HuH-7.5 (cell line): ENCODE measurements around the gene SCG2.
"Not testable (repeated sequence)": the region's sequence is repeated elsewhere in the genome, so short reads cannot be mapped to it uniquely, and the experiment has no call there.

Experiments used
- DNase-seq: peaks from one replicate; pipeline ENCODE4 v3.0.0; 2011; ENCODE audit warnings: low spot score

SCG2 gene

DNA sequence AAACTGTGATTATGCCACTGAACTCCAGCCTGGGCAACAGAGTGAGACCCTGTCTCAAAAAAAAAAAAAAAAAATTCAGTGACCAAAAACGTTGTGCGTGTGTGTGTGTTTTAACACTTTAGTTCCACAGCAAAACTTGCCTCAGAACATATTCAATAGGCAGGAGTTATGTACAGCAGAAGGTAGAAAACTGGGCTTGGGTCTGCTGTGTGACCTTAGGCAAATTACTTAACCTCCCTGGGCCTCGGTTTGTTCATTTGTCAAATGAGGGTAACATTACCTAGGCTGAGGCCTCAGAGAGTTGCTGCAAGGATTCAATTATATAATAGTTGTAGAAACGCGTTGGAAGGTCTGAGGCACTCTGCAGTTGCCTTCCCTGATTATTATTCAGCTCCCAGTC lies 10.3 kb upstream of the SCG2 start:
- no peak for DNase-seq

DNA sequence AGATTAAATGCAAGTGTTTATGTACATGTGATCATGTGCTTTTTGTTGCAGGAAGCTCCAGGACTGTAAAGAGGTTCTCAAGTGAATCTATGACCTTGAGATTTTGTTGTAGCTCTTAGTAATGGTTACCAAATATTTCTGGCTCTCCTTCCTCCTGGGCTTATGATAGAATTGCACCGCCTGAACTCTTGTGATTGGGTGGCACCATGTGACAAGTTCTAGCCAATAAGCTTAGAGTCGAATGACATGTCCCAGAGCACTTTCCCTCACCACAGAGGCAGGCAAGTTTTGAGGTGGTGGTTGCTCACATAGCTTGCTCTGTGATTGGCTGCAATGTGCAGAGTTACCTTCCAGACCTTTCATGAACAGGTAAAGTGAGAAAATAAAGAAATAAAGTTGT lies 8.9 kb upstream of the SCG2 start:
- DNase-seq: no peak

DNA sequence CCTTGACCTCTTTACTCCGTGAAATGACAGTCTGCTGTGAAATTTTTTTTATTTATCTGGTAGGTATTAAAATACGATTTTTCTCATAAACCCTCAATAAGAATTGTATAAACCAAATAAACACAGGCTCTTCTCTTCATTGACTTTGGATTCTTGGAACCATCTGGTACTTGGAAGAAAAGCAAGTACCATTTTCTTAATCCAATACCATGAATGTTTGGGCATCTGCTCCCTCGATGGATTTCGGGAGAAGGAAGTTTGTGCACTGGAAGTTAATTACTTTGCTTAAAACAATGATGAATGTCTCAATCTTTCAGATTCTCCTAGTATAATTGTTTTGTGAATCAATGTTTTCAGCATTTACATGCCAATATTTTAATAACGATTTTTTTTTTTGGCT lies 5.3 kb upstream of the SCG2 start:
- no peak for DNase-seq

DNA sequence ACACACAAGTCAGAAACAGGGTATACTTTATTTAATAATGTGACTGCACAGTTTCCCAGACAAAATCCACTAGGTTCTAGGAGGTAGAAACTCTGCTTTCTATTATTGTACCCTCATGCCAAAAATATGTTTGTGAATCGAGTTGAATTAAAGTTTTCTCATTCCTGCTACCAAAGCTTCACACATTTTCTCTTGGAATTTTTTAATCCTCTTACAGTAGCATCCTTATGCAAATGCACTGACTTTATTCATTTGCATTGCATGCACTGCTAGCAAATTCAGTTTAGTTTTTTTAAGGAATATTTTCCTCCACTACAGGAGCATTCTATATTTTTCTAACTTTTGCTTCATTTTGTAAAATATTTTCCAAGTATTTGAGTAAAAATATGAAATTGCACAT lies 4.8 kb upstream of the SCG2 start:
- no peak for DNase-seq

DNA sequence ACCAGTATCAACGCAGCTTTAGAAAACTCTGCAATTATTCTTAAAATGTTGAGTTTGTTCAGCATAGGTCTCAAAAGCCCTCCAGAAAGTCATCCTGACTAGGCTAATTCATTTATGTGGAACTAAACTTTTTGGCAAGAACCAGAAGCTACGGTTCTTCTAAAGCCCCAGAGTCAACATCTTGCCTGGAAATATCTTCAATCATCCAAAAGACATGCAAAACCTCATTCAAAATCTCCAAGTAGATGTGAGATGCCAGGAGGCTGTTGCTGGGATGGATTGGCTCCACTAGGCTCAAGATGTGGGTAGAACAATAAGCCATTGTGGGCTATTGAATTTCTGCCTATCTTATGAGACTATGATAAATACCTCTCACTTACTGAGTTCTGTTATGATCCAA lies 2.1 kb upstream of the SCG2 start:
- no peak for DNase-seq

DNA sequence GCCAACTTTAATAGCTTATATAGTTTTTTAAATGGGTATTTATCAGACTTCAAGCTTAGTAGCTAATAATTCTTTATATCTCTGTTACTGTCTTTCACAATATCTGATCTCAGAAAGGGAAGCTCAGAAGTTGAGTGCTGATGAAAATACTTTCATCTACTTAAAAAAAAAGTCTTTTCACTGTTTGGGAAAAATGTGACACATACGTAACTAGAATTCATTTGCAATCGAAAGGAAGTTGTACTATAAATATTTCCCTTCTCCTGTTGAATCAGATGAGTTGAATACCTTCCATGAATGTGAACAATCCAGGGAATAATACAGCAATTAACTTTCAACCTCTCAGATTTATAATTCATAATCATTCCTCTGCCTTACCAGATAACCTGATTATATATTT lies 811 bp upstream of the SCG2 start:
- DNase-seq: no peak

DNA sequence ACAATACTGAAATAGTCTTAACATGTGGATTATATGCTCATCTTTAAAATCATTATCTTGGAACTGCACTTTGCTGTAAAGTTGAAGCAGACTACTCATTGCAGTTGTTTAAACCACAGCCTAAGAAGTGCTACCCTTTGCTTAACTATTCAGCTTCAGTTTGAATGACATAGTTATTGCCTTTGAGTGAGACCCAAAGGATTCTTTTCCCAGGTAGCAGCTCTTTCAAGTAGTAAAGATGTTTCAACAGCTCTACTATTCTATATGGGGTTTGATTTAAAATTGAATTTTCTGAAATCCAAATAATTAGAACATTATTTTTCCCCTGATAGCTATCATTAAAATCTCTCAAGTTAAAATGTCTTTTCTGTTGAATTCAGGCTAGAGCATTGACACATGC lies 1.1 kb downstream of the SCG2 start:
- no peak for DNase-seq

DNA sequence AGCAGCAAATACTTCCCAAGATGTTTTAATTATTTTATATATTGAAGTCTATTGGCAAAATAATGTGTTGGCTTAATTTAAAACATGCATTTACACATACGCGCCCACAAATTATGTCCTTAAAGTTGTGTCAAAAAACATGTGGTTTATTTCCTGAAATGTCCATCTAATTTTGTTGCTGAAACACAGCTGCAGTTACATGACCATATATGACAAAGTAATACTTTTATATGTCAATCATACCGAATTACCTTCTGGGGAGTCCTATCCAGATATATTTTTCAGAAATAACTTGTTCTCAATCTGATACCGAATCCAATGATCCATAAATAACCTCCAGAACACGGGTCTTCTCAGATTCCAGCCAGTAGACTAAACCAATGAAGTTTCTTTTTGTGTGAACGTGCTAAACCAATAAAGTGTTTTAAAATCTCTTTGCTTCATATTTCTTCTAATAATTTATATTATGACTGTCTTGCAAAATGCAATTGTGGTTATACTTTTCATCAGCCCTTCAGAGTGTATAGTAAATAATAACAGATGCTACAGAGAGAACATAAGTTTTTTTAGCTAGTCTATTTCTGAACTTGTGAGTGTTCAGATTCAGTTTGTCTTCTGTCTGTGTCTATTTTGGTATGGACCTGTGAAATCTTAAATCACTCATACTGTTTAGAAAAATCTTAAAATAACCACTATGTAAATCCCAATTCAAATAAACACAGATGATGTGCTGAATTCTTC lies 2.4 kb downstream of the SCG2 start:
- DNase-seq: no peak

DNA sequence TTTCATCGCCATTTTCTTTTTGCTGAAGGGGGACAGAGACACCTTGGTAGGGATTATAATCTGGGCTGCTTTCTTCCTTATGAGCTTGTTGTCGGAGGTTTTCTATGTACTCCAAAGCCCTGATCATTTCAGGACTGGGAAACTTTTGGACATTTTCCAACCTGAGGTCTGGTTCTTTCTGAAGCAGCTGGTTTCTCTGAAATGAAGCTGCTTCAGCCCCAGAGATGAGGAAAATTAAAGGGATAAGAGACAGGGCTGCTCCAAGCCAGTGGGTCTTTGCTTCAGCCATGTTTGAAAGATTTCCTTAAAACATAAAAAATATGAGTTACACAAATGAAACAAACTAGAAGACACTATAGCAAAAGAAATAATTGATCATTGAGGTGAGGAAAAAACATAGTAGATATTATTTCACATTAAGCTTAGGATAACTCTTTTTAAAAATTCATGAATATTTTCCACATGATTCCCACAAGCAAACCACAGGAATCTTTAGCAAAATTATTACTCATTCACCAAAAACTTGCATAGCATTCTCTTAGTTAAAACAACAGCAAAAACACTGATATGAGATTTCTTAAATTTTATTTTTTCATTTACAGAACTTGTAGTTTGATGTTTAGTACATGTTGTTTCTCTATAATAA lies 3.0 kb downstream of the SCG2 start:
- DNase-seq: no peak

DNA sequence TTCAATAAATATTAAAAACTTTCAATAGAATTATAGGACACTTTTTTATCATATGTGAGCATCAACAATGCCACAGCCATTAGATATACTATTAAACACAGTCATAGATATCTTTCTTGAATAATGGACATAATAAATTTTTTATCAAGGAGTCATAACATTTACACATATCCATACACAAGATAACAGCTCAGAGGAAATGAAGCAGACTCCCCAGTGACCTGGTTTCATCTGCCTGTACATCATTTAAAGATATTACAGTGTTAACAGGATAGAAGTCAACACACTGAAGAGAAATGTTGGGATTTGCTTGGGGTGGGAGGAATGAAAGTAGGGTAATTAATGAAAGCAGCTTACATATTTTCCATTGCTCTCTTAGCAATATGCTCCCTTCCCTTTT lies 5.1 kb downstream of the SCG2 start:
- DNase-seq: no peak

DNA sequence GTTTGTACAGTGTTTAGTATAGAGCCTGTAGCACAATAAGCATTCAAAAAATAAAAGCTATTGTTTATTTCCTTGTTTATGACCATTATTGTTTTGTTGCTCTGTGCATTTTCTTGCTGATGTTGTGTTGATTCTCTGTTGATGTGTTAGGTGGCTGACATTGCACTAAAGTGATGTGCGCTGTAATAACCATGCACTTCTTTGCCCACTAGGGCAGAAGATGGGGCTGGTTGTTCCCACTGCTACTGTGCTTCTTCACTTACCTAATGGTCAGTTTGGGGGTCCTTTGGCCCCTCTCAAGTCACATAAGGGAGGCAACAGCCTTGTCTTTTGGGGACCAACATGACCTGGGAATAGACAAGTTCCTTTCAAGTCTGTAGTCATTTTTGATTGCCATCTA lies 6.0 kb downstream of the SCG2 start:
- DNase-seq: no peak

DNA sequence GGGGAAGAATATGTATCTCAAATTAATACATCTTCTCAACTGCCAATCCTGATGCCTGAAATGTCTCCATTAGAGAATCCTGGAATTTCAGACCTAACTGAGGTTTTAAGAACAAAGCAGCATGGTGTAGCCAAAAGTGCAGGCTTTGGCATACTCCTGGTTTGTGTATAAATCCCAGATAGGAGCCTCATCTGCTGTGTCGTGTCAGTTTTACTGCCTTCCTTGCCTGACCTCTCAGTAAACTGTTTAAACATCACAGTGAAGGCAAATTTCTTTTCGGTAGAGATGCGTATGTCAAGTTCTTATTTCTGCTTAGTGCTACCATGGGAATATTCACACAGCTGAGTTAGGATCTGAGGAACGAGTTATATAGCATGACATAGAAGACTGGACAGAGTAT lies 7.3 kb downstream of the SCG2 start:
- no peak for DNase-seq

DNA sequence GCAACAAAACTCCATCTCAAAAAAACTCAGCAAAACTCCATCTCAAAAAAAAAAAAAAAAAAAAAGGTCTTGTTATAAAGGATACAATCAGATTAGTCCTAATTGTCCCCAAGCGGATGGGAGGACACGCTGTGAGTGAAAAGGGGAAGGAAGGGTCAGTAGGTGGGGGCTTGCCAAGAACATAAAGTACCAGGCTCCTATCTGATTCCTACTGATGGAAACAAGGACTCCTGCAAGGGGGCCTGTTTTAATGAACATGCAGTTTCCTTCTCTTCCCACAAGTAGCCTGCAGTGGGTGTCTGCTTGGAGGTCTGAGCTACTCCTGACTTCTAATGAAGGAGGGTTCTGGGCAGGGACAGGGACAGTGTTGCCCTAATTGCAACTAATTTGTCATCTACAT lies 7.9 kb downstream of the SCG2 start:
- no peak for DNase-seq

DNA sequence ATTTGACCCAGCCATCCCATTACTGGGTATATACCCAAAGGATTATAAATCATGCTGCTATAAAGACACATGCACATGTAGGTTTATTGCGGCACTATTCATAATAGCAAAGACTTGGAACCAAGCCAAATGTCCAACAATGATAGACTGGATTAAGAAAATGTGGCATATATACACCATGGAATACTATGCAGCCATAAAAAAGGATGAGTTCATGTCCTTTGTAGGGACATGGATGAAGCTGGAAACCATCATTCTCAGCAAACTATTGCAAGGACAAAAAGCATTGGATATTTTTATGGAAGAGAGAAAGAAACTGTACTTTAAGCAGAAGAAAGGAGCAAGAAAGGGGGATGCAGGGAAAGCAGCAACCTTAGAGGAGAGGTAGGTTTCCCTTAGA lies 9.5 kb downstream of the SCG2 start:
- not testable (repeated sequence) for DNase-seq

DNA sequence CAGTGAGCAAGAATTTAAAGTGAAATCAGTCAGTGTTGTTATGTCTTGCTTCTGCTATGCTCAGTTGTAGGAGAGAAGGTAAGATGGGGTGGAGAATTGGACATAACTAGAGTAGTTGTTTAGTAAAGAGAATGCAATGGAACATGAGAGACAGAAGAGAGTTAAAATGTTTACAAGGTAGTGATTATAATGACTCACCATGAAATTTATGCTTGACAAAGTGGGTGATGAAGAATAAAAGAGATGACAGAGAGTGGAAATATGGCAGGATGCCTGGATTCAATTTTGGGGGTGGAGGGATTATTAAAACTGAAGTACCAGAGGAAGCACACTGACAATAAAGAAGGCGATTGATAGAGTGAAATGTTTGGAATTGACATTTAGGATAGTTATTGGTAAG lies 10.6 kb downstream of the SCG2 start:
- DNase-seq: no peak

DNA sequence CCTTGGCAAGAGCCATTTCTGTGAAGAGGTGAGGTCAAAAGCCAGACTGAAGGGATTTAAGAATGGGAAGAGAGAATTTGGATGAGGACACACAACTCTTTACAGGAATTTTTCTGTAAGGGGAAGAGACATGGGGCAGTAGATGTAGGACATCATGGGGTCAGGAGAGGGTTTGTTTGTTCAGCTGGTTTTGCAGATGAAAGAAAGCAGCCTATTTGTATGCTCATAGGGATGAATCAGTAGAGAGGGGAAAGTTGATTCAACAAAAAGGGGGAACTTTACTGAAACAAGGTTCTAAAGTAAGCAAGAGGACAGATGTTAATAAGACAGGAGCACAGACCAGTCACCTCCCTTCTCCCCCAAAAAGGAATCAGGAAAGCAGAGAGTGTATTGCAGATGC lies 11.2 kb downstream of the SCG2 start:
- no peak for DNase-seq

DNA sequence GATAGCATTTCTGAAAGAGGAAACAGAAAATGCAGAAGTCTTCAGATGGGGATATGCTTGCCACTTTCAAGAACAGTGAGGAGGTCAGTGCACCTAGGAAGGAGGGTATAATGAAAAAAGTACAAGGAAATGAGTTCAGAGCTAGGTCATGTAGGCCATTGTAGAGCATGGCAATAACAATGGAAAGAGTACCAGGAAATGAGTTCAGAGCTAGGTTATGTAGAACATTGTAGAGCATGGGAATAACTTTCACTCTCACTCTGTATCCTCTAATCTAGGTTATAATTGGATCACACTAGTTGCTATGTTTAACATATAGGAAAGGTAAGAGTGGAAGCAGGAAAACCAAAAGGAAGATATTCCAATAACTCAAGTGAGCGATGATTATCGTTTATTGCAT lies 12.3 kb downstream of the SCG2 start:
- no peak for DNase-seq

DNA sequence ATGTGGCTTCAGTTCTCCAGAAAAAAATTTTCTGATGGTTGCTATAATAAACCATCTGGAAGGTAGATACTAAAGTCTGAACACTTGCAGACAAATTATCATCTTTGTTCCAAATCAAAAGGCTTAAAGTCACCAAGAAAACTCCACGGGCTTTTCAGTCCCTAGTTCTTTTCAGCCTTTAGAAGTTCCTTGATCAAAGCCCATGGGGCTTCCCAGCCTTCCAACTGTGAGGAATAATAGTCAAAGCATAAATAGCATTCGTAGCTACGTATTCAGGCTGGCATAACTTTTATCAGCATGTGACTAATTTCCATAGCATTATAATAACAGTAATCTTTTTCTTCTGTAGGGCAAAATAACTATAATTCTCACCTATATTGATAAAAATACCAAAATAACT lies 13.9 kb downstream of the SCG2 start:
- DNase-seq: no peak

DNA sequence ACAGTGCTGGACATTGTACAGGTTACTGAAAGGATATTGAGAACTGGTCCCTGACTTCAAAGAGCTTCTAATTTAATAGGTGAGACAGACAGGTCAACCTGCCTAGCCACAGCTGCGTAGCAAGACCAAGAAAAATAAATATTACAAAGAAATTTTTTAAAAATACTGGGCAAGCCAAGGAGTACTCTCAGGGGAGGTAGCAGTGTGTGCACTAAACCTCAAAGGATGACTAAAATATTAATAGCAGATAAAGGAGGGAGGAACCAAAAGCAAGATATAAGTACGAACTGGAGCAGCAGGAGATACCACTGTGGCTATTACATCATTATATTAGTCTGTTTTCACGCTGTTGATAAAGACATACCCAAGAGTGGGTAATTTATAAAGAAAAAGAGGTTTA lies 14.9 kb downstream of the SCG2 start:
- no peak for DNase-seq

DNA sequence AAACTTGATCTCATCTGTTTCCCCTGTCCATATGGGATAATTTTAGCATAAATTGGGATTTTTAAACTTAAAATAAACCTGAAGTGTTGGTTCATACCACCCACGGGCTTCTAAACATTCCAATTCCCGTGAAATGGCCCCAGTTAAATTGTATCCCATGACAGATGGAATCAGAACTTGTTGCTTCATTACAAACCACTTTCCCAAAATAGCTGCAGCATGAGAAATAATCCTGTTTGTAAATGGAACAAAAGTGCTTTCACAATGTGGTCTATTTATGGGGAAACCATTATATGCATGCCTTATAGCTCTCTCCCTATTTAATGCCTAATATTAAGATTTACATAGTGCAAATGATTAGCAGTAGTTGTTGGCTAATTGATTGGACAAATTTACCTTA lies 15.9 kb downstream of the SCG2 start:
- no peak for DNase-seq

DNA sequence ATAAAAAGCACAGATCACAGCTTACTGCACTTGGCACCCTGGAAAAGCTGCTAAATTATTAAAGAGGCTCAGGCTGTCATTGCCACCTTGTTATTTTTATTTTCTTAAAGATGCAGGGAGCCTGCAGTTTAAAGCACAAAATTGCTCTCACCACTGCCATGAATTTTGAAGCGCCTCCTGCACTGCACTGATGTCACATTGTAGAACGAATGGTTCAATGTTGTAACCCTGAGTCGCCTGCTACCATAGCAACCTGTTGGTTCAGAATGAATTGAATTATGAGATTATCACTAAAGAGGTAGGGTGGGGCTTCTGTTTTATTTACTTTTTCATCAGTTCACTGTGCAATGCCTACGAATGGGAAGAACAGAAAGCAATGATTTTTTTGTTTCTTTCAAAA lies 16.5 kb downstream of the SCG2 start:
- no peak for DNase-seq

DNA sequence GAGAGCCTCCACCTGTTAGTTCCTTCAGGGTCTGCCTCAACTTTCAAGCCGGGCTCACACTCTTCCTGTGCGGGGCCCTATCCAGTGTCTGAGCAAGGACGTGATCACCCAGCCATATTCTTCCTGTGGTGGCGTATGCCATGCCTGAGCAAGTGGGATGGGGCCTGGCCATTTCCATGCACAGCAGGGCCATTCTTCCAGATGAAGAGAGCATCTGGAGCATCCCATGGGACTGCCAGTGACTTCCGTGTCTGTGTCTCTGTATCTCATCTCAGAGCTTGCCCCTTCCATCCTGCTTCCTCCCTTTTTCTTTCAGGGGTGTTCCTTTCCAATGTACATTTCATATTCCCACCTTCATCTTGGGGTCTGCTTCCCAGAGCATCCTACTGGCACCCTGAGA lies 20.2 kb downstream of the SCG2 start:
- no peak for DNase-seq

DNA sequence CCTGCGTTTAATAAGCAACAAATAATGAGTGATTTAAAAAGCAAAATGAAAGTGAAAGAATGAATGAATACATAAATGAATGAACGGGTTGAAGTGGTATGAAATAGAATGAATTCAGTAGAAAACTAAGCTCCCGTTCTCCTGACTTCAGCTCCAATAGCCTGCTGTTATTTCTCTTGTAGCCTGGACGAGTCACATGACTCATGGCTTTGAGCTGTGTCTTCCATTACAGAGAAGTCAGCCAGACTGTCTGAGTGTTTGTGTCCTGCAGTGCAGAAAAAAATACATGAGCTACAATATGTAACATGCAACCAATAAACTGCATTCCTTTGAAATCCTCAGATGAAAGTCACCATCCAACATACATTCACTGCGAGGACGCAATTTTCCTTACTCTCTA lies 21.2 kb downstream of the SCG2 start:
- no peak for DNase-seq

DNA sequence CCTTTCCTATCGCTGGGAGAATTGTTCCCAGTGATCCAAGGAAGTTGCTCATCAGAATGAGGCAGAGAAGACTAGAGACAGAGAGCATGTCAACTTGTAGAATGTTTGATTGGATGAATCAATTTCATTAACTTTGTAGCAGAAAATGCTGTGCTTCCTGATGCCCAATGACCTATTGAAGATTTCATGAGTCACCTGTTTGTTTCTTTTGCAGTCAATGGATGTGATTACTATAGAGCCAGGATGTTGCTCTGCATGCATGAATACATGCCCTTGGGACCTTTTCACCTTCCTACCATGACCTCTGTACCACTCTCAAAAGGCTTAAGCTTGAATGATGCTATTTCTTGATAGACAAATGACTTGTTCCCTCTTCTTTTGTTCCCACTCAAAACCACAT lies 23.3 kb downstream of the SCG2 start:
- DNase-seq: no peak
